Adipose tissue (tissue), 3 donors: ENCODE data around the gene STK26. TPM values are rescaled to one million over a fixed set of nuclear protein-coding genes. Genes with fewer than 3 reads are reported as not detected.
"Not testable (repeated sequence)": the region's sequence is repeated elsewhere in the genome, so short reads cannot be mapped to it uniquely, and the experiment has no call there.

Experiments used
- H3K27ac ChIP-seq: one replicate; pipeline ENCODE4 v1.5.1; 2013; ENCODE audit warnings: low read depth, low read length
- WGBS, 3 donors: extraction: QIAGEN DNeasy Blood & Tissue Kit; methylation state at CpG; one replicate each; pipeline ENCODE4 v1.1.7; 2013; 5-methylcytosine and 5-hydroxymethylcytosine counted together
- polyA plus RNA-seq, 3 donors: library from polyadenylated mRNA; stranded (reverse); fragments of 200-250 nt; gene quantifications; one replicate each; pipeline ENCODE4 v1.2.3, GENCODE V29; 2013
- donor health status: healthy with polysubstance abuse.
- donor health status: Bipolar disorder and iron deficiency.
- donor health status: healthy.

Gene STK26
- polyA plus RNA-seq, 3 donors, result 2.0 to 5.5 (median 4.6) TPM

- no peak overlapping the region for H3K27ac ChIP-seq
- WGBS, 3 donors, result 46 to 74% (median 55%) methylated on average over 4 of the region's 4 CpGs
Measured at GRCh38 chrX:132031867-132032266, 8.8 kb downstream of the STK26 start.

GRCh38 chrX:132033166-132033565, 10.1 kb downstream of the STK26 start:
- WGBS, 3 donors, result 64 to 80% (median 69%) methylated on average over 3 of the region's 3 CpGs
- H3K27ac ChIP-seq, result no peak overlapping the region

- 82 to 98% (median 94%) methylated on average over 3 of the region's 3 CpGs for WGBS, 3 donors
Measured at GRCh38 chrX:132034648-132035047, 11.5 kb downstream of the STK26 start.

DNA sequence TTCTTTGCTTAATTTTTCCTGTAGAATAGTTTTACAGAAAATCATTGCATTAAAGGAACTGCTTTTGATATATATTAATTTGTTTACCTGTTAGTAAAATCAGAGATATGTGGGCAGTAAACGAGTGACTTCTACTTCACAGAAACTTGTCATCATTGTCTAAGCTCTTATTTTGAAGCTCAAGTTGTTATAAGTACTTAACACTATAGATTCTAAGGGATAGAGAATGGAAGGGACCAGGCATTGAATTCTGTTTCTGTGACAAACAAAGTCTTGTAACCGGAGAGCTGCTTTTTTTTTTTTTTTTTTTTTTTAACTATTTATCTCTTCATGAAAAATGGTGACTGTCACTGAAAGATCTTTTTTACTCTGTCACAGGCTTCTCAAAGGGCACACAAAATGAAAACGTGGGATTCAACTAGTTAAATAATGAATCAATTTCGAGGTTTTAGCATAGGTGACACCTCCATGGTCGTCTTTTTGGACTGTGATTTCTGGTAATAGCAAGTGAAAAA, 14.4 kb downstream of the STK26 start:
- H3K27ac ChIP-seq, result no peak overlapping the region
- 53 to 67% (median 62%) methylated on average over 5 of the region's 5 CpGs for WGBS, 3 donors

More at GRCh38 chrX:132034648-132035047, 11.5 kb downstream of the STK26 start:
- no peak overlapping the region for H3K27ac ChIP-seq

DNA sequence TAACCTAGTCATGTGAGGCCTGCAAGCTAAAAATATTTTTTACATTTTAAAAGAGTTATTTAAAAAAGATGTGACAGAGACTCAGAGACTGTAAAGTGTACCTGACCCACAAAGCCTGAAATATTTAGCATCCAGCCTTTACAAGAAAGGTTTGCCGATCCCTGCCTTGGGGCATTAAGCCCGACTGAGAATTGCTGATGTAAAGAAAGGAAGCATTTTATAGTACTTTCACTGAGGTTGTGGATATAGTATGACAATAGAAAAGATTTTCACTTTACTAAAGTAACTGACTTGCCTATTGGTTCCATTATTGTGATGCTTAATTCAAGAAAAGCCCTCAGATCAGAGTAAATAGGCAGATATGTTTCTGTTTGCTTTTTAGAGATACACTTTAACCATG, 17.0 kb downstream of the STK26 start:
- 74 to 97% (median 97%) methylated on average over 2 of the region's 2 CpGs for WGBS, 3 donors
- no peak overlapping the region for H3K27ac ChIP-seq

DNA sequence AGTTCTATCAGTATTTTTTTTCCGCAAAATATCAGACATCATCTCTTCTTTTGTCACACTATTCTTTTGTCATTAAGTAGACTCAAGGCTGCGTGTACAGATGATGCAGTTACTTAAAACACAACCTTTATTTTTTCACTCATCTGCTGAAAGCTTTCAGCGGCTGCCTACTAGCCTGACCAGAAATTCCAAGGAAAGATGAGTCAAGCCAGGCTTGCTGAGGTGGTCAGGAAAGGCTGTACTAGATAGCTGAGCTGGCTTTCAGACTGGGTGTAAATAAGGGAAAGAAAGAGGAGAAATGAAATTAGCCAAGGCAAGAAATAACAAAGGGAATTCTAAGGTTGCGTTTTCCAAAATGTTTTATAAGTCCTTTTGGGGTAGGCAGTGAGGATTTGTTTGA, 17.9 kb downstream of the STK26 start:
- H3K27ac ChIP-seq, result no peak overlapping the region
- WGBS, 3 donors, result 63 to 93% (median 82%) methylated on average over 4 of the region's 4 CpGs

- WGBS, 3 donors, result 75 to 92% (median 91%) methylated on average over 2 of the region's 2 CpGs
- no peak overlapping the region for H3K27ac ChIP-seq
Measured at GRCh38 chrX:132043977-132044376, 20.9 kb downstream of the STK26 start.

DNA sequence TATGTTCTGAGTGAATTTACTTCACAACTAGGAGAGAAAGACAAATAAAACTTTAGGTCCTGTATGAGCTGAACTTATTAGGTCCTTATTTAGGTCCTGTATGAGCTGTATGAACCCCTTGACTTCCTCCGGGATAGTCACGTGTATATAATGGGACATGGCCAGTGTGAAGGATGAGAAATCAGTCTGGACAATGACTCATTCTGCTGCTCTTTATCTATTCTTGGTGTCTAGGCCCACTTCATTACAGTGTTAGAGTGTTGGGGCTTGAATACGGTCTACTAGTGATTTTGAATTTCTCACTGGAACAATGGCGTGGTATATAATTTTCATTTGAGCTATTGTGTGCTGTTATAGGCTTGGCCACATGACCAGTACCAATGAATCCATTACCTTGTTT, 21.9 kb downstream of the STK26 start:
- H3K27ac ChIP-seq, result no peak overlapping the region
- WGBS, 3 donors, result 69 to 97% (median 88%) methylated on average over 4 of the region's 4 CpGs

GRCh38 chrX:132045456-132045855, 22.4 kb downstream of the STK26 start:
- no peak overlapping the region for H3K27ac ChIP-seq
- 52 to 78% (median 66%) methylated on average over 2 of the region's 2 CpGs for WGBS, 3 donors

DNA sequence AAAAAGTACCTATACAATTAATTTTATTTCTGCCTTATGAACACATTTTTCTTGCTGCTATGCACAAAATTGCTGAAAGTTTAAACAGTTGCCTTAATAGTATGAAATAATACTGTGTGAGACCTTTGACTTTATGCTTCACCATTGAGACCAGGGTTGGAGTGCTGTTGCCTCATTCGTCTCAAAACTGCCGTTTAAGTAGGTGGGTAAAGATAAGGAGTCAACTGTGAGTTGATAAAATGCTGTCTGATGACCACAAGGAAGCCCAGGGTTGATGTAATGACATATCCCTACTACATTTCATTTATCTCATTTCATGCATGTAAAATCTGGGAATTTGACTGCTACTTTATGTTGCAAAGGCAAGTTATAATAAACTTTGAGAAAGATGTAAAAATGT, 23.4 kb downstream of the STK26 start:
- no peak overlapping the region for H3K27ac ChIP-seq
- WGBS, 3 donors, result 22 to 40% (median 38%) methylated on average over 2 of the region's 2 CpGs

- not testable (repeated sequence) for H3K27ac ChIP-seq
Measured at GRCh38 chrX:132051778-132052177, 28.7 kb downstream of the STK26 start.

DNA sequence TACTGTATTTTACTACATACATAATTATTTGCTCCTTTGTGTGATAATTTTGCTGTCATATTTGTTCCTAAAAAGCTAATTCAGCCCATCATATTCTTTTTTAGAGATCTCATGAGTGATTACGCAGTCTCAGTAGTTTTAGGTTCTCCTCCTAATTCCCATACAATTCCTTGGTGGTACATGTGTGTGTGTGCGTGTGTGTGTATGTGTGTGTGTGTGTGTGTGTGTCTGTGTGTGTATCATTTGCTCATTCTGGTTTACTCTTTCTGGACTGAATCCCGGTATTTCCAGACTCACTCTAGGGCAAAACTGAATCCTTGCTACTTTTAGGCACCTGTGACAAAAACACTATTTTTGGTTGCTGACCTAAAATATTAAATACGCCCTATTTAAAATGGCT, 34.9 kb downstream of the STK26 start:
- H3K27ac ChIP-seq, result no peak overlapping the region
- whole genome bisulfite sequencing, 3 donors, result 80 to 95% (median 93%) methylated on average over 4 of the region's 4 CpGs

DNA sequence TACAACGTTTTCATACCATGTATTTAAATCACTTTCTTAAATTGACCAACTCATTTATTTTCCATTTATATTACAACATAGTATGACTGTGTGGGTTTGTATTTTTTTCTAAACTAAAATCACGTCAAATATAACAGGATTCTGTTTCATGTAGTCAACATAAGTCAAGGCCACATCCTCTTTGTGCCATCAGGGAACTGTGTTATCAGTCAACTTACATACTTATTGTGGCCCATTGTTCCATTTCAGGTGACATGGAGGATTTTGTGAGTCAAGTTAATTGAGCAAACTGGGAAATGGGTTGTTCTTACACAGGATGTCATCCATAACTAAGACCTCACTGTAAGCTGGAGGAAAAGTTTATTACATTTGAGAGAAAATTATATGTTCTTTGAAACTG, 35.9 kb downstream of the STK26 start:
- 46 to 79% (median 73%) methylated on average over 2 of the region's 2 CpGs for WGBS, 3 donors

DNA sequence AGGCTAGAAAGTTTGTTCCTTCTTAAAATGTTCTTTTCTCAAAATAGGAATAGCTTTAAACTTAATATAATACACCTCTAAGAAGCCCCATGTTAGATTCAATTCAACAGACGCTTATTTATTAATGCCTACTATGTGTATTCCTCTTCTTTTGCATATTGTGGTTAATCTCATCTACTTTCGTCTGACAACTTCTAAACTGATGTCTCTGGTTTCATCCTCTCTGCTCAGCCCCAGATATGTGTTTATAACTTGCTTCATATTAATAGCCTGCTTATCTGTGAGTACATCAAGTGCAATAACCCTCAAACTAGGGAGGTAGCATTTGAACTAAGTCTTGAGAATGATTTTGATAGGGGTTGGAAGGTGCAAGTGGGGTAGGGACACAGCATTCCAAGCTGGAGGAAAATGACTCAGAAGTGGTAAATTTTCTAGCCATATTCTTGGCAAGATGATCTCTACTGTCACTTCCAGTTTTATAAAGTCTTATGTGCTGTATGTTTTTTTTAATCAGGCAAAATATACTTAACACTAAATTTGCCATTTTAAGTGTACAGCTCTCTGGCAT, 37.0 kb downstream of the STK26 start:
- H3K27ac ChIP-seq, result no peak overlapping the region
- WGBS, 3 donors, result 52 to 98% (median 94%) methylated on average over 2 of the region's 2 CpGs

More for the DNA sequence above, 35.9 kb downstream of the STK26 start:
- no peak overlapping the region for H3K27ac ChIP-seq

- no peak overlapping the region for H3K27ac ChIP-seq
- WGBS, 3 donors, result 58 to 98% (median 95%) methylated on average over 3 of the region's 3 CpGs
Measured at GRCh38 chrX:132063334-132063733, 40.2 kb downstream of the STK26 start.

DNA sequence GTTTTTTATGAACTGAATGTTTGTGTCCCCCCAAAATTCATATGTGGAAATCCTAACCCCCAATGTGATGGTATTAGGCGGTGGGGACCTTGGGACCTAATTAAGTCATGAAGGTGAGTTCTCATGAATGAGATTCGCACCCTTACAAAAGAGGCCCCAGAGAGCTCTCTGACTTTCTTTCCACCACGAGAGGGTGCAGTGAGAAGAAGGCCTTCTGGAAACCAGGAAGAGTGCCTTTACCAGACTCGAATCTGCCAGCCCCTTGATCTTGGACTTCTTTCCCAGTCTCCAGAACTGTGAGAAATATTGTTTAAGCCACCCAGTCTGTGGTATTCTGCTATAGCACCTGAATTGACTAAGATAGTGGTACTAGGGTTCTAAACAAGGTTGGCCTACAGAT, 40.8 kb downstream of the STK26 start:
- 61 to 94% (median 91%) methylated on average over 4 of the region's 4 CpGs for WGBS, 3 donors

GRCh38 chrX:132068405-132068804, 45.3 kb downstream of the STK26 start:
- no peak overlapping the region for H3K27ac ChIP-seq
- 52 to 86% (median 83%) methylated on average over 1 of the region's 1 CpG for WGBS, 3 donors

More for the DNA sequence above, 40.8 kb downstream of the STK26 start:
- H3K27ac ChIP-seq, result no peak overlapping the region

GRCh38 chrX:132071254-132071653, 48.2 kb downstream of the STK26 start:
- no peak overlapping the region for H3K27ac ChIP-seq

GRCh38 chrX:132077414-132077813, 54.3 kb downstream of the STK26 start:
- H3K27ac ChIP-seq, result no peak overlapping the region
- WGBS, 3 donors, result 80 to 98% (median 95%) methylated on average over 1 of the region's 1 CpG

GRCh38 chrX:132077912-132078311, 54.8 kb downstream of the STK26 start:
- H3K27ac ChIP-seq, result no peak overlapping the region
- WGBS, 3 donors, result 76 to 91% (median 87%) methylated on average over 3 of the region's 3 CpGs

GRCh38 chrX:132085786-132086185, 62.7 kb downstream of the STK26 start:
- 17 to 47% (median 27%) methylated on average over 3 of the region's 3 CpGs for WGBS, 3 donors
- H3K27ac ChIP-seq, result no peak overlapping the region
